ENCODE results near the gene CASD1. TPM values are rescaled to one million over a fixed set of nuclear protein-coding genes. Genes with fewer than 3 reads are reported as not detected.

The CASD1 gene
- total RNA-seq, 1 experiment from 2014 or later: 14.0 TPM

GRCh38 chr7:94584113-94584512 lies 74.5 kb downstream of the CASD1 start:
- Histone ChIP-seq H3K27me3 (ENCODE audit: insufficient read depth, low read depth) (no peaks in the 10 kb centered on the region), H3K9me3 (ENCODE audit: insufficient read depth, low read depth) (peaks cover 12% of the 10 kb centered on the region), H3K4me3 (no peak overlapping the region), H3K4me1 (replicated peaks; ENCODE audit: insufficient read depth) (peaks cover 40% of the 10 kb centered on the region), H3K4me2 (peak overlapping the region; percentile 46), H2AFZ (no peak overlapping the region), H3K79me2 (ENCODE audit: low read depth) (no peaks in the 10 kb centered on the region), H3F3A (ENCODE audit: insufficient read depth, low read depth) (peaks cover 27% of the 10 kb centered on the region), H3K36me3 (ENCODE audit: low read depth) (no peaks in the 10 kb centered on the region), H3K9me2 (ENCODE audit: insufficient read depth) (no peaks in the 10 kb centered on the region), H3K27ac (peak overlapping the region; percentile 63), H4K20me1 (ENCODE audit: insufficient read depth) (no peaks in the 10 kb centered on the region)
- ChIA-PET POLR2A (ENCODE audit: unreplicated experiment) (interaction anchor here (0.6 kb wide), 1 partner anchor 61 kb away, joined by 3 read pairs; no protein-coding TSS in a partner anchor), CTCF (no interaction called here)
- intact Hi-C loops (cut with micrococcal nuclease; ENCODE audit: unreplicated experiment): loop anchor here (5.0 kb wide), 2 partner anchors 73 to 282 kb away; partner anchors contain the start of gene SGCE
- BruUV-seq (replicated peaks): no TSS peak
- peak; percentile 44 to 86 for DNase-seq
- no peak for TF ChIP-seq EZH2 (IDR thresholded peaks at IDR 0.05; ENCODE audit: low read depth)
- TF ChIP-seq CTCF (conservative IDR thresholded peaks at IDR 0.05): no peak

- Histone ChIP-seq H4K20me1 (ENCODE audit: insufficient read depth) (no peaks in the 10 kb centered on the region), H3K4me2 (no peak overlapping the region), H2AFZ (no peak overlapping the region), H3K27me3 (ENCODE audit: insufficient read depth, low read depth) (no peaks in the 10 kb centered on the region), H3K79me2 (ENCODE audit: low read depth) (no peaks in the 10 kb centered on the region), H3K4me1 (replicated peaks; ENCODE audit: insufficient read depth) (peaks cover 18% of the 10 kb centered on the region), H3K36me3 (ENCODE audit: low read depth) (no peaks in the 10 kb centered on the region), H3F3A (ENCODE audit: insufficient read depth, low read depth) (peaks cover 6% of the 10 kb centered on the region; the same call in 1 of the 2 replicates), H3K9me3 (ENCODE audit: insufficient read depth, low read depth) (no peaks in the 10 kb centered on the region; the same call in 1 of the 2 replicates), H3K9me2 (ENCODE audit: insufficient read depth) (no peaks in the 10 kb centered on the region), H3K4me3 (no peak overlapping the region), H3K27ac (no peak overlapping the region)
- CTCF ChIA-PET: no interaction called here
- TF ChIP-seq EZH2 (IDR thresholded peaks at IDR 0.05; ENCODE audit: low read depth) (no peak), CTCF (conservative IDR thresholded peaks at IDR 0.05) (no peak)
- no peak for DNase-seq
- POLR2A ChIA-PET (ENCODE audit: unreplicated experiment): no interaction called here
- intact Hi-C loops (cut with micrococcal nuclease; ENCODE audit: unreplicated experiment): no loop called here
- BruUV-seq (replicated peaks): no TSS peak
Measured at GRCh38 chr7:94588075-94588474, 78.5 kb downstream of the CASD1 start.

GRCh38 chr7:94590526-94591162 lies 81.0 kb downstream of the CASD1 start:
- no TSS peak for BruUV-seq (replicated peaks)
- Histone ChIP-seq H3K79me2 (ENCODE audit: low read depth) (no peaks in the 10 kb centered on the region), H2AFZ (no peak overlapping the region), H4K20me1 (ENCODE audit: insufficient read depth) (no peaks in the 10 kb centered on the region), H3K4me2 (no peak overlapping the region), H3K27ac (no peak overlapping the region), H3K27me3 (ENCODE audit: insufficient read depth, low read depth) (no peaks in the 10 kb centered on the region), H3K4me1 (replicated peaks; ENCODE audit: insufficient read depth) (no peaks in the 10 kb centered on the region), H3F3A (ENCODE audit: insufficient read depth, low read depth) (no peaks in the 10 kb centered on the region), H3K4me3 (no peak overlapping the region), H3K9me3 (ENCODE audit: insufficient read depth, low read depth) (no peaks in the 10 kb centered on the region; the same call in 1 of the 2 replicates), H3K36me3 (ENCODE audit: low read depth) (0 out of 2 replicates have a peak, but pooled peaks cover 4% of the 10 kb centered on the region), H3K9me2 (ENCODE audit: insufficient read depth) (no peaks in the 10 kb centered on the region)
- TF ChIP-seq CTCF (conservative IDR thresholded peaks at IDR 0.05) (no peak), EZH2 (IDR thresholded peaks at IDR 0.05; ENCODE audit: low read depth) (no peak)
- CTCF ChIA-PET: no interaction called here
- intact Hi-C loops (cut with micrococcal nuclease; ENCODE audit: unreplicated experiment): no loop called here
- DNase-seq: no peak
- POLR2A ChIA-PET (ENCODE audit: unreplicated experiment): interaction anchor here (0.7 kb wide), 1 partner anchor 97 kb away, joined by 6 read pairs; no protein-coding TSS in a partner anchor

Data from PC-9 (cell line).